Inflammatory macrophage (primary cell): ENCODE data around the gene AHCYL2.
"Not testable (repeated sequence)": the region's sequence is repeated elsewhere in the genome, so short reads cannot be mapped to it uniquely, and the experiment has no call there.

Experiments used
- DNase-seq, 2 donors: peaks; one replicate each; pipeline ENCODE4 v3.0.0-alpha.2; 2020 to 2022

AHCYL2 gene

DNA sequence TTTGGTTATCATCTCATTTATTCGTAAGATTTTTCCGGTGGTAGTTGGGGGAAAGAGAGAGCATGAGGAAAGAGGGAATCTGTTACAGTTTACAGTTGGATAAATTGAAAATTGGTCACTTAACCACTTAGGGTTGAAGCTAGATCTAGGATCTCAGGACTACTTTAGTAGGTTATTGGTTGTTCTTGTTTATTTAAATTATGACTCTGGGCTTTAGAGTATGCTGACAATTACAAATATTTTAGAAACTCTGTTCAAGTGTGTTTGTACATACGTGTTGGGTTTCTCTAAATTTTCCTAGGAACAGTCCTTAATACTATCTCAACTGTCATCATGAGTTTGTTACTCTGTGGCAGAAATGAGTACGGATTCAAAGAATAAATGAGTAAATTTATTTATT, 160.8 kb downstream of the AHCYL2 start:
- no peak for DNase-seq

DNA sequence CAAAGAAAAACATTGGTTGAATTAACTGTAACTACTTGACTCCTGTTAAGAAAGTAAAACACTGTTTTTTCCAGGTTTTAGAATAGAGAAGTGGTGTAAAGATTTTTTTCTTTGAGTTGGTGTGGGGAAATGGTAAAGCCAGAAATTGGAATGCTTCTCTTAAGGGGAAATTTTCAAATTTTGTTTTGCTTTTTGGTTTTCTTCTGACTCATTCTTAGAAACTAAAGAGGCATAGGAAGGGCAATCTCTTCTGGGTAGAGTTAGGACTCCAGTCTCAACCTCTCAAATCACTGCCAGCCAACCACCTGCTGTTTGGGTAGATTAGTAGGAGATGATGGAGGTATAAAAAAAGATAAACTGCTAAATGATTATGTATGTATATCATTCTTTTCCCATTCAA, 161.7 kb downstream of the AHCYL2 start:
- DNase-seq = no peak

DNA sequence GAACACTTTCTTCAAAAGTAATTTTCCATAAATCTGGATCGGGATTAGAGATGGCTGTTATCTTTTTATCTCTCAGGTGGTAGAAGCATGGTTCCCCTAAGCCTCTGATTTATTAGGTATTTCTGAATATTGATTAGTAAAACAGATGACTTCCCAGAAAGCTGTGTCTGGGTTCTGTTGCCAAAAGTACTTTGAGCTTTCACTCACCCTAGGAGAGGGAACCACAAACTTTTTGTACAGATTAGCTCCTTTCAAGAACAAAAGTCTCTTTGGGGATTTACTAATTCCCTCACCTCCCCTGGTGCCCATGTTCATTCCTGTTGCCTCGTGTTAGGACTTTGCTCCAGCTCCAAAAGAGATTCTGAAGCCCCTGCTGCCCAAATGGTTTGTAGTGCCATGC, 162.7 kb downstream of the AHCYL2 start:
- no peak for DNase-seq

GRCh38 chr7:129388333-129389098, 163.7 kb downstream of the AHCYL2 start:
- DNase-seq = no peak

DNA sequence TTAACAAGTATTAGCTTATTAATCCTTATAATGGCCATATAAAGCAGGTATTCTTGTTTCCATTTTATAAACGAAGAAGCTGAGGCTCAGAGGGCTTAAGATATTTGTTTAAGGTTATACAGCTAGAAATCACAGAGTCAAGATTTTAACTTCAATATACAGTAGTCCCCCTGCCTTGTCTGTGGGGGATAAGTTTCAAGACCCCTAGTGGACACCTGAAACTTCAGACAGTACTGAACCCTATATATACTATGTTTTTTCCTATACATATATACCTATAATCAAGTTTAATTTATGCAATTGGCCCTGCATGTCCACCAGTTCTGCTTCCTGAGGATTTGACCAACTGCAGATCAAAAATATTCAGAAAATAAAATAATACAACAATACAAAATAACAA, 165.0 kb downstream of the AHCYL2 start:
- no peak for DNase-seq

GRCh38 chr7:129390314-129390713, 165.5 kb downstream of the AHCYL2 start:
- no peak for DNase-seq

DNA sequence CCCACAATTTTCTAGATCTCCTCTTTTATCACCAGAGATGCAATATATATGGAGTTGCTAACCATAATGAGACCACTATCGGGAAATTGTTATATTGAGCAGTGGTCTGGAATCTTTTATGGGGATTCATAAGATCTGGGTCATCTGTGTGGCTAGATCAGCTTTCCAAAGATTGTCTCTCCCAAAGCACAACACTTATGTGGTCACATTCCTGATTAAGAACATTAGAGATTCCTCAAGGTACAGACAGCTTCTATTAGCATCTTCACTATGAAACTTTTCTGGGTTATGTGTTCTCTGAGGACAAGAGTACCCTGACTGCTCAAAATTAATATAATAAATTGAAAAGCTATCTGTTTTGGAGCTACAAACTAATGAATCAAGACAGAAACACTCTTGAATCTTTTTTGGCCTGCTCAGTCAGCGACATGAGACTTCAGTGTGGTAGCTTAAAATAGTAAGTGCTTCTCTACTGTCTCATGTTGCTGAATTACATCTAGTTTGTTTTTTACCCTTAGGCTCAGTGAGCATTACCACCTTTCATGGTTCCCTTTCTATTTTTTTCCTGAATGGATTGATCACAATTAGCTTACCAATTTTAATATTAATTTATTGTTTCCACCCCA, 166.8 kb downstream of the AHCYL2 start:
- no peak for DNase-seq

DNA sequence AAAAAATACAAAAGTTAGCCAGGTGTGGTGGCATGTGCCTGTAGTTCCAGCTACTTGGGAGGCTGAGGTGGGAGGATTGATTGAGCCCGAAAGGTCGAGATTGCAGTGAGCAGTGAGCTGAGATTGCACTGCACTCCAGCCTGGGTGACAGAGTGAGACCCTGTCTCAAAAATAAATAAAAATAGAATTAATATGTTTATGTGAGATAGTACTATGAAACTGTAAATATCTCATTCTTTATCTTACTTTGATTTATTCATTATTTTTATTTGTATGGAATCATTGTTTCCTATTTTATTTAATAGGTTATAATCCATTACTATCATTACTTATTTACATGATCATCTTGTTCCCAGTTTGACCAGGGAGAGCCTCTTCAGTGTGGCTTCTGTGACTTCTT, 168.4 kb downstream of the AHCYL2 start:
- no peak for DNase-seq

- no peak for DNase-seq
These were observed 169.3 kb downstream of the AHCYL2 start for GRCh38 chr7:129394101-129394500.

- DNase-seq = peak in 1 of 2 donors; percentile 7
These were observed 170.4 kb downstream of the AHCYL2 start for GRCh38 chr7:129394982-129395914.

GRCh38 chr7:129401228-129401966, 176.6 kb downstream of the AHCYL2 start:
- DNase-seq = peak; percentile 60 to 64

DNA sequence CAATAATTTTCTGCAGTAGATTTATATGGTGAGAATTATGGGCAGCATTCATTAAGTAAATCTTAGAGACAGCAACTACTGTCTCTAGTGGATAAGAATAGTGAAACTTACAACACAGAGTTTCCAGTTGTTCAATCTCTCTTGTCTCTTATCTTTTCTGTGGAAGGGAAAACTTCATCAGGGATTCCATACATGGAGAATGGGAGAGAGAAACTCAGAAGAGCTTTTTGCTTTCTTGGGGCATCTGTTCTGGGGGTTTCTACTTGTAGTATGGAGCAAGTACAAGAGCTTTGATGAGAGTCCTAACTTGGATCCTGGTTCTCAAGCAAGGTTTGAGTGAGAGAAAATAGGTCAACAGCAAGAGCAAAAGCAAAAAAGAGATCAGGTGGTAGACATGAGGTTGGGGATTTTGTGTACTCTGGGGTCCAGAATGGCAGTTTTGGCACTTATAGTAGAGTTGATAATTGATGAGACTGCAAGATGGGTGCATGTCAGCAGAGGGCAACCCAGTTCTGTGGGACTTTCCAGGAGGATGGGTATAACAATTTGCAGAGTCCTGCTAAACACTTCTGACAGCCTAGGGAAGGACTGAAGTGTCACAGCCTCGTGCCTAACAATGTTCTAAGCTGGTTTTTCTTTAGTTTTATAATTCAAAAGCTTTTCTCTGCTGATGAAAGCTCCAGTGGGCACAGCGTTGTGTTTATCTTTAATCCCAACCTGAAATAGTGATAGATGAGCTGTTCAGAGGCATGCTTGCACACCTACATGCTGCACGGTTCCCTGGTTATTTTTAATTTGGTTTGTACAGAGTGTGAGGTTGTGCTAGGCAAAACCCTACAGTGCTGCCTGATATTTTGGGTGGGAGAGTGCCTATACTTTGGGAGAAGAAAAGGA, 177.4 kb downstream of the AHCYL2 start:
- no peak for DNase-seq

DNA sequence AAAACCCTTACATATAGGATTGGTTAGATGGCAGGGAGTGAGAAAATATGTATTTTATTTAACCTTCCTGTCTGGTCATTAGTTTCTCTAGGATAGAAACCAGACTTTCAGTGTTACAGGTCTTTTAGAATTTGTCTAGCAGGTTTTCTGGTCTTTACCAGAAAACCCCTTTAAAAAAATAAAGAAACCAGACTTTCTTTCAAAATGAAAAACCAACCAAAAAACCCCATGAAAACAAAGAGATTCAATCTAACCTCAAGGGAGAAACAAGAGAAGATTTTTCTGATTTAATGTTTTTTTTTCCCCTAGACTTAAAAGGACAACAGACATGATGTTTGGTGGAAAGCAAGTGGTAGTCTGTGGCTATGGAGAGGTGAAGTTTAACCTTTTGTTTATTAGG, 180.7 kb downstream of the AHCYL2 start:
- no peak for DNase-seq

GRCh38 chr7:129410238-129410637, 185.4 kb downstream of the AHCYL2 start:
- not testable (repeated sequence) for DNase-seq

DNA sequence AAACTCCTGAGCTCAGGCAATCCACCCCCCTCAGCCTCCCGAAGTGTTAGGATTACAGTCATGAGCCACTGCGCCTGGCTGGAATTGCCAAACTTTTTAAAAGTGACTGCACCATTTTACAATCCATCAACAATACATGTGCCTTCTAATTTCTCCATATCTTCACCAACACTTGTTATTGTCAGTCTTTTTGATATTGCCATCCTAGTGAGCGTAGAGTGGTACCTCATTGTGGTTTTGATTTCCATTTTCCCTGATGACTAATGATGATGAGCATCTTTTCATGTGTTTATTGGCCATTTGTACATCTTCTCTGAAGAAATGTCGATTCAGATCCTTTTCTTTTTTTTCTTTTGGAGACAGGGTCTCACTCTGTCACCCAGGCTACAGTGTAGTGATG, 187.7 kb downstream of the AHCYL2 start:
- no peak for DNase-seq

- DNase-seq = no peak
These were observed 192.2 kb downstream of the AHCYL2 start for GRCh38 chr7:129417073-129417472.

GRCh38 chr7:129421717-129422250, 197.0 kb downstream of the AHCYL2 start:
- DNase-seq = no peak

DNA sequence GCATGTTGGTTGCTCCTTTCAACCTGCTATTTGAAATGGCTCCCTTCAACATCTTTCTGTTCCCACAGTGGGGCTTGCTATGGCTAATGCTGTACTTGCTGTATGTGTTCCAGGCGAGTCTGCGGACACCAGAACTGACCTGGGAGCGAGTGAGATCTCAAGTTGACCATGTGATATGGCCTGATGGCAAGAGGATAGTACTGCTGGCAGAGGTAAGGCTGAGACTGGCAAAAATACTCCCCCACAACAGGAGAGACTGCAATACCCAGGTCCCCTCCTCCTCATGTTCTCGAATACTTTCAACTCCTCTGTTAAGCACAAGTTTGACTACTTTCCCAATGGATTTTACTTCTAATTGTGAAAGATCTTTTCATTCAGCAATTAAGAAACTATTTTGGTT, 197.9 kb downstream of the AHCYL2 start:
- DNase-seq = no peak

GRCh38 chr7:129423700-129424410, 199.0 kb downstream of the AHCYL2 start:
- no peak for DNase-seq

DNA sequence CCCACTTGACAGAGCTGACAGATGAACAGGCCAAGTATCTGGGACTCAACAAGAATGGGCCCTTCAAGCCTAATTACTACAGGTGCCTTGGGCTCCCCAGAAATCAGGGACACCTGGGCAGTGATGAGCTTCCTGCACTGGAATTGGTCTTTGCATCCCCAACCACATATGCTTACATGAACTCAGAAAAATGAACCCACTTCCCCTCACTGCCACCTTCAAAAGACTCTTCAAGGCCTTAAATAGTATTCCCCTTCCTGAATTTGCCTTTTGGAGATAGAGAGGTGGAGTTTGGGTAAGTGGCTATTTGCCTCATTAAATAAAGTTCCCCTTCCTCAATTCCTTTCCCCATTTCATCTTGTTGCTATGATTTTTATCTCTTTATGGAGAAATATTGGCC, 201.7 kb downstream of the AHCYL2 start:
- no peak for DNase-seq
